Keratinocyte (primary cell): ENCODE data around the gene ENKD1.

Source experiments
- EZH2 ChIP-seq: IDR thresholded peaks from one replicate; pipeline ENCODE4 v1.6.1; 2012; ENCODE audit warnings: inconsistent platforms, mild to moderate bottlenecking, low read length, moderate library complexity
- TF ChIP-seq, protein P1 (sequence below), 3 experiments: IDR thresholded peaks in 1 of 3; conservative IDR thresholded peaks in 1 of 3; optimal IDR thresholded peaks in 1 of 3; 2 replicates in 2 of 3; 3 replicates in 1 of 3; pipeline versions ENCODE3 to v1.5.1; 2011; ENCODE audit warnings: low read length in 3 of 3, mild to moderate bottlenecking in 3 of 3, moderate library complexity in 2 of 3, control low read depth in 1 of 3, inconsistent platforms in 1 of 3; ENCODE audit not compliant: insufficient read depth in 2 of 3; ENCODE audit errors: extremely low read depth in 1 of 3

DNA sequence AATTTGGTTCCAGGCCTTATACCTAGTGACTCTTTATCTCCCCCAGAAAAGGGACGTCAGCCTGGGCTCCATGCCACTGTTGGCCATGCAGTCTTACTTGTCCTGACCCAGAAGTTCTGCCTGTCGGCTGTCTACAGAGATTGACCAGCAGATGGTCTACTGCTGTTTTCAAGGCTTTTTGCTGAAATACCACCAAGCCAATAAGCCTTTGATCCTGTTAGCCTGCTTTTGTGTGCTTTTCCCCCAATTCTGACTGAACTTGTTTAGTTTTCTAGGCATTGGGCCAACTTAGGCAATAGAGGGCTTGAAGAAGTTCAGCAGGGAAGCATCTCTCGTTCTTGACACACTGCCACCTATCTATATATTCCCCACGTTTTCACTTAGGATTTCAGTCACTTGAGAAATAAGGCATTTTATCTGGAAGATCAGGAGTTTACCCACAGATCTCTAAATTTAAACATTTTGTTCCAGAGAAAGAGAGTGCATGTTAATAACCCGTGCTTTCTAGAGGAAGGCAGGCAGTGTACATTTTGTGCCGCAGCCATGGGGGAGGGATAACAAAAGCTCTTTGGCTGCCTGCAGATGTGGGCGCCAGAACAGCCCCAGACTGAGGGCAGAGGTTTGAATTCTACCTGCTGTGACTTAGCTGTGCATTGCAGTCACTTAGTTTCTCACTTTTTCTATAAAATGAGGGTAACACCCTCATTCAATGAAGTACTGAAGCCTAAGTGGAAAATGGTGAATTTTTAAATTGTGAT lies 34.0 kb downstream of the ENKD1 start:
- TF ChIP-seq, protein P1, sequence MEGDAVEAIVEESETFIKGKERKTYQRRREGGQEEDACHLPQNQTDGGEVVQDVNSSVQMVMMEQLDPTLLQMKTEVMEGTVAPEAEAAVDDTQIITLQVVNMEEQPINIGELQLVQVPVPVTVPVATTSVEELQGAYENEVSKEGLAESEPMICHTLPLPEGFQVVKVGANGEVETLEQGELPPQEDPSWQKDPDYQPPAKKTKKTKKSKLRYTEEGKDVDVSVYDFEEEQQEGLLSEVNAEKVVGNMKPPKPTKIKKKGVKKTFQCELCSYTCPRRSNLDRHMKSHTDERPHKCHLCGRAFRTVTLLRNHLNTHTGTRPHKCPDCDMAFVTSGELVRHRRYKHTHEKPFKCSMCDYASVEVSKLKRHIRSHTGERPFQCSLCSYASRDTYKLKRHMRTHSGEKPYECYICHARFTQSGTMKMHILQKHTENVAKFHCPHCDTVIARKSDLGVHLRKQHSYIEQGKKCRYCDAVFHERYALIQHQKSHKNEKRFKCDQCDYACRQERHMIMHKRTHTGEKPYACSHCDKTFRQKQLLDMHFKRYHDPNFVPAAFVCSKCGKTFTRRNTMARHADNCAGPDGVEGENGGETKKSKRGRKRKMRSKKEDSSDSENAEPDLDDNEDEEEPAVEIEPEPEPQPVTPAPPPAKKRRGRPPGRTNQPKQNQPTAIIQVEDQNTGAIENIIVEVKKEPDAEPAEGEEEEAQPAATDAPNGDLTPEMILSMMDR (optimal IDR thresholded peaks at IDR 0.05 in 1 of 3, IDR thresholded peaks at IDR 0.05 in 1 of 3, conservative IDR thresholded peaks at IDR 0.05 in 1 of 3; ENCODE audit: extremely low read depth in 1 of 3, insufficient read depth in 2 of 3, low read length in 3 of 3): no peak
- no peak for TF ChIP-seq EZH2
